GM20431 (cell line): Measurements from ENCODE around the gene ACER2.
"Not testable (repeated sequence)": the region's sequence is repeated elsewhere in the genome, so short reads cannot be mapped to it uniquely, and the experiment has no call there.

Experiments
- in situ Hi-C: fragments of 300-500 bp; cut with MseI, MboI; formaldehyde crosslinking; loops from one replicate; pipeline ENCODE4 v1.15.0; 2020; ENCODE audit warnings: low sequenced_read_pairs; ENCODE audit not compliant: unreplicated experiment

Gene ACER2

DNA sequence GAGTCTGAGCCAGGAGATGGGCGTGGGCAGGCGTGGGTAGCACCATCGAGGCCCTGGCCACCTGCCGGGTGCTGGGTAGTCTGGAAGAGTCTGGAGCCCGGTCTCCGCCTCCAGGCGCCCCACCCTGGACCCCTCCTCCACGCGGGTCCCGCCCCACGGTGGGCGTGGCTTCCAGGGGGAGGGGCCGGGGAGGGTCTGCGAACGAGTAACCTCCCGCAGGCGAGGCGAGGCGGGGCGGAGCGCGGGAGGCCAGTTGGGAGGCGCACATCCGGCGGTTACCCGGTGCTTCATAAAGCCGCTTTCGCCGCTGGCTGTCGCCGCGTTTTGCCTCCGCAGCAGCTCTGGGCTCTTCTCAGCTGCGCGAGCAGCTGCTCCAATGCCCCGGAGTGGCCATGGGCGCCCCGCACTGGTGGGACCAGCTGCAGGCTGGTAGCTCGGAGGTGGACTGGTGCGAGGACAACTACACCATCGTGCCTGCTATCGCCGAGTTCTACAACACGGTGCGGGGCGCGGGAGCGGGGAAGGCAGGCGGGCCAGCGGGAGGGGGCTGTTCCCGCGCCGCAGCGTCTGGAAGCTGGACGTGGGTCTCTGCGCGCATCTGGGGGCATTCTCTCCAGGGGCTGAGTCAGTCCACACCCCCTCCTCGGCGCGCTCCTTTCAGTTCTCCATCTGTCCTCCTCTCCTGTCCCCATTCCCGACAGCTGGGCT, at the start of gene ACER2:
Gene ACER2 (plus strand): TSS at position 317 of the 708 bp plus-strand sequence. CDS start 76 bp downstream, at position 393.
- in situ Hi-C loops = no loop called here

DNA sequence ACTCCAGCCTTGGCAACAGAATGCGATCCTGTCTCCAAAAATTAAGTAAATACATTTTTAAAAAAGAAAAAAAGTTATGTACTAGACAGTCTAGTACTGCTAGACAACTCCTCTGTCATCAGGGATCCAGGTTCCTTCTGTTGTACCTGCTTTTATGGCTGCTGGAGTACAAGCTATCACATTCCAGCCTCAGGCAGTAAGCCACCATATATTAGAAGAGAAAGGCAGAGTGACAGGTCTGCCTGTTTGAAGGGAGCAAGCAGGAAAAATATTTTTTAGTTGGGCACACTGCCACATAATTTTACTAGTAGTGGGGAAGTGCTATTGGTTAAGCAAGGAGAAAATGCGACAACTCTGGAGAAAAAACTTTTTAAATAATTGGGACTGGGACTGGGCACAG, 39.7 kb upstream of the ACER2 start:
- in situ Hi-C loops = no loop called here

DNA sequence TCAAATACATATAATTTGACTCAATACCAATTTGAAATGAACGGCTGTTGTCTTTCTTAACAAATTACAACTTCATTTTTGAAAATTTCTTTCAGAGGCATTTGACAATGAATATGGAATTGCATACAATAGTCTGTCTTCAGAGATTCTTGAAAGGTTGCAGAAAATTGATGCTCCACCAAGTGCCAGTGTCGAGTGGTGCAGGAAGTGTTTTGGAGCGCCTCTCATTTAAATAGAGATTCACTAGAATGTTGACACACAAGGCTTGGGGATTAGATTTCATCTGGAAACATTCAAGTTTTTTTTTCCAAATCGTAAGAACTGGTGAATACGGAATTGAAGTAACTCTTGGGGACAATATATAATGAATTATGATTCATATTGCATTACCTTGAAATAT, 36.9 kb upstream of the ACER2 start:
- in situ Hi-C loops = no loop called here

DNA sequence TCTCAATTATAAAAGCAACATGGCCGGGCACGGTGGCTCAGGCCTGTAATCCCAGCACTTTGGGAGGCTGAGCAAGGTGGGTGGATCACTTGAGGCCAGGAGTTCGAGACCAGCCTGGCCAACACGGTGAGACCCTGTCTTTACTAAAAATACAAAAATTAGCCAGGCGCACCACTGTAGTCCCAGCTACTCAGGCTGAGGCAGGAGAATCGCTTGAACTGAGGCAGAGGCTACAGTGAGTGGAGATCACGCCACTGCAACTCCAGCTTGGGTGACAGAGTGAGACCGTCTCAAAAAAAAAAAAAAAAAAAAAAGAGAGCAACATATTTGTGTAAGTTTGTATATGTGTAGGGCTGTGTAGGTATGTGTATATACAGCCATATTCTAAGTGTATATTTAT, 36.2 kb upstream of the ACER2 start:
- in situ Hi-C loops = no loop called here

DNA sequence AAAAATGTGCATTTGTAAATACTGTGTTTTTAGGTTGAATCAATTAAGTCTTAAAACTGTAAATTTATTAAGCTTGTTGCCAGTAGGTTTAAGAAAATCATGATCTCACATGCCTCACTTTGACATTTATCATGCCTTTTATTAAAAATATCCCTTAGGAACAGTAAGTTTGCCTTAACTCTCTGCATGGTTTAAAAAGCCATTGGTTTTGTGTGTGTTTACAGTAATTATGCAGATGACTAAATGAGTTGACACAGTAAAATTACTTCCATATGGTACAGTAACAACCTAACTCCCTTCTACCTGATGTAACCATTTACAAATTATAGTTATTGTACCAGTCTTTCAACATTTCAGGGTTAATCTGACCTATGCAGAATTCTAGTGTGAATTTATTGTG, 35.3 kb upstream of the ACER2 start:
- in situ Hi-C loops = no loop called here

DNA sequence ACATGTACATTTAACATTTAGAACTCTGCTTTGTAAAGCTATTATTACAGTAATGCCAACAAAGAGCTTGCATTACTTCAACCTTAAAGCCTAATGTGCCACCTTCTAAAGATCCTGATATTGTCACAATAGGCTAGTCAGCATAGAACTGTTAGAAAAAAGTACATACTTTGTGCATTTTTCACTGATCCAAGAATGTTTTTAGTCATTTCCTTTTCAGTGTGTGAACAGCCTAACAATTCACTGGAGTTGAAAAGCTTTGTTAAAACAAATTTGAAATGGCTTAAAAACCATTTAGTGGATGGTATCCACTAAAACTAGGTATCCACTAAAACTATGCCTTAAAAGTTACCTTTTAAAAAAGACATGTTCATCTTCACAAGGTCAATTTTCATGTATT, 33.3 kb upstream of the ACER2 start:
- in situ Hi-C loops = no loop called here

DNA sequence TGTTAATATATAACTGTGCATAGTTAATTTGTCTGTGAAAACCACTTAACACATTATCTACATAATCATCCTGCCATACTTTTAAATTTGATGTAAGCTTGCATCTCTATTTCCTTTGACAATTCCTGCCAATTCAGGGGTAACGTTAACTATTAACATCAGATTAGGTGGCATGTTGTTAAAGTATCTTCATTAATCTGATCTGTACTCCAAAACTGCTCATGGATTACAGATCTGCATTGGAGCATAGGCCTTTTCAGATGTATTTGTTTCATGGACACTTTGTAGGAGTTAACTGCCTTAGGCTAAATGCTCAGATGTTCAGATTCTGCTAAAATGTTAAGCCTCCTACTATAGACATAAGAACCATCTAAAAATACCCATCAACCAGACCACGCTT, 31.9 kb upstream of the ACER2 start:
- in situ Hi-C loops = no loop called here

DNA sequence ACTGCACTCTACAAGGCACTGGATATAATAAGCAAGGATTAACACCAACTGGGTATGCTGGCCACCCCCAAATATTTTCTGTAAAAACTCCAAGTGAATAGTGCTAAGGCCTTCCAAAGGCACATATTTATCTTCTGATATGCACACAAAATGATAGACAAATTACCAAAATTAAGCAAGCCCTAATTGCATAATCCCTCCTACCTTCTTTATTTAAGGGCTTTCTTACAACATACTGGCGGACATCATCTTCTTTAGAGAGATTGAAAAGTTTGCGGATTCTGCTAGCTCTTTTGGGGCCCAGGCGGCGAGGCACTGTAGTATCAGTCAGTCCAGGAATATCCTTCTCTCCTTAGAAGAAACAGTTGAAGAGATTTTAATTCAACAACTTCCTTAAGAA, 30.6 kb upstream of the ACER2 start:
- in situ Hi-C loops = no loop called here

DNA sequence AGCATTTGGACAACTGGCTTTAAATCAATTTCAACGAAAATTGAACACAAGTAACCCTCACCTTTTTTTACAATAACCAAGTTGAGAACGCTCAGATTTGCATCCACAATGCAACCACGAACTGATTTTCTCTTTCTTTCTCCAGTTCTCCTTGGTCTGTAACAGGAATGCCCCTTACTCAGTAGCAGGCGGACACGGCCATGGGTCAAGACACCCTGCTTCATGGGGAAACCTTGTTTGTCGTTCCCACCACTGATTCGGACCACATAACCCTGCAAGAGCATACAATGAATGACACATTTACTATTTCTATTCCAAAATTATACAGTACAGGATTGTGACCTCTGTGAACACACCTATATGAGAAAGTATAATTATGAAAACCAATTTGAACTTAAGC, 30.2 kb upstream of the ACER2 start:
- in situ Hi-C loops = no loop called here

DNA sequence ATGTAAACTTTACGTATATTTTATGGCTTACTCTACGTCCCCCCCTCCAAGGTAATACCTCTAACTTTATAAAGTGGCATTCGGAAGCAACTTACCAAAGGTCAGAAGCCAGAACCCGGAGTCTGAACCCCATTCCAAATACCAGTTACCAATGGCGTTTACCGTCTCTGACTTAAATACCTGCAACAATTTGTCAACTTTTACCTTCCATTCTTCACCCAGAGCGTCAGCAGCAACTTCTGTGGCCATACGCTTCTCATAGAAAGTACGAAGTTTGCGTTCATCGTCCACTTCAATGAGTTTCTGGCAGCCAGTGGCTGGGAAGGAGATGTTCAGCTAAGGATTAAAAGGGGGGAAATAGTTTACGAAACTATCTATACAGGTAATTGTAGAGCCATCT, 29.5 kb upstream of the ACER2 start:
- in situ Hi-C loops = no loop called here

DNA sequence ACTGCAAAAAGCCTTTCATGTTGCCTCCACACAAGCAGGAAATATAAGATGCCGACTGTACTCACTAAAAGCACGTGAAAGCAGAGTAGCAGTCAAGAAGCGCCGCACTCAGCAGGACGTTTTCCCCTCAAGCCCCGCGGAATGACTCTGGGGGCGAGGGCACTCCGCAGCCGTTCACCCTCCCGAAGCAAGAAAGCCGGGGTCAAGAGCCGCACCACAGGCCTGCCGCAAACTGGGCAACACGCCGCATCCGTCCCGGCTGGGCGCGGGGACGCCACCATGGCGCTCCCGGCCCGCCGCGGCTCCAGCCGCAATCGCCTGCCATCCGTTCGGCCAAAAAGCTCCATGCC, 29.1 kb upstream of the ACER2 start:
- in situ Hi-C loops = no loop called here

DNA sequence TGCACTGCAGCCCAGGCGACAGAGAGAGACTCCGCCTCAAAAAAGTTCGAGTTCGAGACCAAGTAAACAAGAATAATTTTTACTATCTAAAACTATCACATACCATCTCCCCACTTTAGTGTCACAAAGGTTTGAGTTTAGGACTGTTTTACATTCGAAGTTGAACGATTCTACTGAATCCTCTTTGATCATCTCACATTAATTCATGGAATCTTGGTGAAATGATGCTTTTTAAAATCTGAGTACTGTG, 28.1 kb upstream of the ACER2 start:
- in situ Hi-C loops = no loop called here

DNA sequence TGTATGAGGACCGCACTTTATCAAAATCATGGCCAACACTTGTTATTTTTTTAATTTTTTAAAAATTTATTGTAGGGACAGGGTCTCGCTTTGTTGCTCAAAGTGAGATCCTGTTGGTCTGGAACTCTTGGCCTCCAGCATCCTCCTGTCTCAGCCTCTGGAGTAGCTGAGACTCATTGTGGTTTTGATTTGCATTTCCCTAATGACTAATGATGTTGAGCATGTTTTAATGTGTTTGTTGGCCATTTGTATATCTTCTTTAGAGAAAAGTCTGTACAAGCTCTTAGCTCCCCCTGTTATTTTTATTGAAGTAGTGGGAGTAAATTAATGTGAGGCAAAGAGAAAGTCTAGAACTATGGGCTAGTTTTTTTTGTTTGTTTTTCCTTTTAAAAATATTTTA, 27.2 kb upstream of the ACER2 start:
- in situ Hi-C loops = no loop called here

DNA sequence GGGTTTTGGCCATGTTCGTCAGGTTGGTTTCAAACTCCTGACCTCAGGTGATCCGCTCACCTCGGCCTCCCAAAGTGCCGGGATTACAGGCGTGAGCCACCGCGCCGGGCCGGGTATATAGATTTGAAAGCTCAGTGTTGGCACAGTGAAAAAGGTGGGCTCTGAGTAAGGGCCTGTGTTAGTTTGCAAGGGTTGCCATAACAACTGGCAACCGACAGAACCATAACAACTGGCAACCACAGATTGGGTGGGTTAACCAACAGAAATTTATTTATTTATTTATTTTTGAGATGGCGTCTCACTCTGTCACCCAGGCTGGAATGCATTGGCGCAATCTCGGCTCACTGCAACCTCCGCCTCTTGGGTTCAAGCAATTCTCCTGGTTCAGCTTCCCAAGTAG, 23.6 kb upstream of the ACER2 start:
- in situ Hi-C loops = not testable (repeated sequence)

DNA sequence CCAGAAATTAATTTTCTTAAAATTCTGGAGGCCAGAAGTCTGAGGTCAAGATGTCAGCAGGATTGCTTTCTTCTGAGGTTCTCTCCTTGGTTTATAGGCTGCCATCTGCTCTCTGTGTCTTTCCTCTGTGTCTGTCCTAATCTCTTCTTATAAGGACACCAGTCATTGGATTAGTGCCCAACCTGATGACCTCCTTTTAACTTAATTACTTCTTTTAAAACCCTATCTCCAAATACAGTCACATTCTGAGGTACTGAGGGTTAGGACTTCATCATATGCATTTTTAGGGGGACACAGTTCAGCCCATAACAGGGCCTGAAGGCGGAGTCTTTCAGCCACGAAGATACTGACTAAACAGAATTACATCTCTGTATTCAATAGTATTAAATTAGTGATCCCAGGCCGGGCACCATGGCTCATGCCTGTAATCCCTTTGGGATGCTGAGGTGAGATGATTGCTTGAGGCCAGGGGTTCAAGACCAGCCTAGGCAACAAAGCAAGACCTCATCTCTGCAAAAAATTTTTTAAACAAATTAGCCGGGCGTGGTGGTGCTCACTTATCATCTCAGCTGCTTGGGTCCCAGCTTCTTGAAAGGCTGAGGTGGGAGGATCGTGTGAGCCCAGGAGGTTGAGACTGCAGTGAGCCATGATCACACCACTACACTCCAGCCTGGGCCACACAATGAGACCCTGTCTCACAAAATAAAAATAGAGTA, 22.9 kb upstream of the ACER2 start:
- in situ Hi-C loops = no loop called here

DNA sequence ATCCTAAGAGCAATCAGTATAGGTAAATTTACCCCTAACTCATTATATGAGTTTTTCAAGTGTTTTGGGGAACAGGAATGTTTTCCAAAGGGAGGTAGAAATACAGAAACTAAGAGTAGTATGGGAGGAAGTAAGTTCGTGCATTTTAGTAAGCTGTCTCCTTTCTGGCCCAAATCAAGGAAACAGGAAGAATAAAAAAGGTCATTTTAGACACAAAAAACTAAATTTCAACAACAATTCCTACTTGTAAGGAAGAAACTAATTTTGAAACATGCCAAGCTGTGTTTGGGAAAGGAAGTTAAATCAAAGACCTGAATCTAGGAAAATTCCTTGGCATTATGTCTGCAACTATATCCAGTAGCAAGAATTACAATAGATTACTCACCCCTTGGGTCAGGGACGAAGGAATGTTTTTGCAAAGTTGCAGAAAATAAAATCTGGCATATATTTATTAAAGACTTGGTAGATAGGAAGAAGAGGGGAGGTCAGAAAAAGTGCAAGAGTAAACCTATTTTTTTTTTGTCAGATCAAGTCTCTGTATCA, 22.2 kb upstream of the ACER2 start:
- in situ Hi-C loops = no loop called here

DNA sequence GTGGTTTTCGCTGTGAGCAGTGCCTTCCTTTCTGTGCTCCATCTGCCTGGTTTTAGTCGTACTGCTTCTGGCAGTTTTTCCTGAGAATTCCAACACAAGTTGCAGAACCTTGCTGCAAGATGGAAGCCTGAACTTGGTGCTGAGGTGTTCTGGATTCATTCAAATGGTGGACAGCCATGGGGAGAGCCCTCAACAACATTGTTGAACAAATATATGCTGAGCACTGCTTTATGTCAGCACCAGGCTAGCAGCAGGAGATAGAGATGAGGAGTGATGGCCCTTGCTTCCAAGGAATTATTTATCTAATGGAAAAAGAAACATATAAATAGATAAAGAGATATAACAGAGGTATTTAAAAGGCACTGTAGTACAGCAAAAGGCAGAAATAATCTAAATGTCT, 21.5 kb upstream of the ACER2 start:
- in situ Hi-C loops = no loop called here

DNA sequence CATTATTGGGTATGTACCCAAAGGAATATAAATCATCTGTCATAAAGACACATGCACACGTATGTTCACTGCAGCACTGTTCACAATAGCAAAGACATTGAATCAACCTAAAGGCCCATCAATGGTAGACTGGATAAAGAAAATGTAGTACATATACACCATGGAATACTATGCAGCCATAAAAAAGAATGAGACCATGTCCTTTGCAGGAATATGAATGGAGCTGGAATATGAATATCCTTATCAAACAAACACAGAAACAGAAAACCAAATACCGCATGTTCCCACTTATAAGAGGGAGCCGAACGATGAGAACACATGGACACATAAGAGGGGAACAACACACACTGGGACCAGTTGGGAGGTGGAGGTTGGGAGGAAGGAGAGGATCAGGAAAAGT, 19.3 kb upstream of the ACER2 start:
- in situ Hi-C loops = not testable (repeated sequence)

DNA sequence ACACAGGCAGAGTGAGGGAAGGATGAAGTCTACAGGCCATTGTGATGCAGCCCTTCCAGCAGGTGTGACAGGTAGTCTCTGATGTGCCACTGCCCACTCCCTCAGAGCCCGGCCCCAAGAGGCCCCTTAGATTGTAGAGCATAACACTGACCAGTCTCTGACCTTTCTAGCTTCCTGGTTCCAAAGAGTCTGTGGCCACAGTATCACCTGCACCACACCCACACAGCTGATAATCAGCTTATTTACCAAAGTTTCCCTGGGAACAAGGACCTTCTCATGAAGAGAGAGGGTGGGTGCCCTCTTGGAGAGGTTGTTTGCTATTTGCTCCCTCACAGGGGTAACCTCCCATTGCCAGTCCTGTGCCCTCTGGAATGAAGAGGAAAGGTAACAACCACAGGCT, 11.0 kb upstream of the ACER2 start:
- in situ Hi-C loops = no loop called here

DNA sequence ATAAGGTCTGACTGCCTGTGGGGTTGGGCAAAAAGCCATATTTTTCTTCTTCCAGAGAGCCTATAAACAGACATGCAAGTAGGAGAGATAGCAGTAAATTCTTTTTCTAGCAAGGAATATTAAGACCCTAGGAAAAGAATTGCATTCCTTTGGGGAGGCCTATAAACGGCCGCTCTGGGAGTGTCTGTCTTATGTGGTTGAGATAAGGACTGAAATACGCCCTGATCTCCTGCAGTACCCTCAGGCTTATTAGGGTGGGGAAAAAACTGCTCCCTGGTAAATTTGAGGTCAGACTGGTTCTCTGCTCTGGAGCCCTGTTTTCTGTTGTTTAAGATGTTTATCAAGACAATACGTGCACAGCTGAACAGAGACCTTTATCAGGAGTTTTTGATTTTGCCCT, 5.6 kb upstream of the ACER2 start:
- in situ Hi-C loops = not testable (repeated sequence)

DNA sequence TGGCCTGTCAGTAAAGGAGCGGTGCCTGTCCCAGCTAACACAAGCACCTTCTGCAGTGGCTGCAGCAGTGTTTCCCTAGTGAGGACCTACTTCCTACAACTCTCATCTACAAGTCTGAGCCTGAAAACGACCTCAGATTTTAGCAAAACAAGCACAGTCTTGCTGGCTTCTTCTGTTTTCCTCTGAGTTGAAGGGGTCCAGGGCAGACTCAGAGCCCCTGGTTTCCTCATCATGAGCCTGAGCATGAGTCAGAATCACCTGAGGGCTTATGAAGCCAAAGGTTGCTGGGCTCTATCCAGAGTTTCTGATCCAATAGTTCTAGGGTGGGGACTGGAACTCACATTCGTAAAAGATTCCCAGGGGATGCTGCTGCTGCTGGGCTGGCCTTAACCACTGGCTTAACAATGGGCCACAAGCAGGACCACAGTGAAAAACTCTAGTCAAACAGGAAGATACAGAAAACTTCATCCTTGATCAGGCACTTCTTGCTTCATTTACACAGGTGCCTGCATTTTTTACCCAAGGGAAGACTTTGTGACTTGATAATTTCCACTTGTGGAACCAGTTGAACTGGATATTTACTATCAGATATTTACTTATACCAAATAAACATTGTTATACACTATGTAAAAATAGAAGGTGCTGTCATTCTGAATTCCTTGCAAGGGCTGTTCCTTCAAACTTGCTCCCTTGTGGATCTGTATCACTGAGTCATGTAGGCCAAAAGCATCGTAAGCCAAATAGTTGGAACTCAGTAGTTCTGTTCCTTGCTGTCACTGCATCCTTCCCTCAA, 4.3 kb upstream of the ACER2 start:
- in situ Hi-C loops = no loop called here
